Myocyte (in vitro differentiated cells): ENCODE measurements around the gene ACVR1. TPM values are rescaled to one million over a fixed set of nuclear protein-coding genes. Genes with fewer than 3 reads are reported as not detected.
A peak's percentile ranks its signal among the peaks of the same experiment; 100 is the strongest.
"Not testable (repeated sequence)": the region's sequence is repeated elsewhere in the genome, so short reads cannot be mapped to it uniquely, and the experiment has no call there.

Experiments
- DNase-seq: peaks from one replicate; pipeline ENCODE4 v3.0.0-alpha.2; 2012; ENCODE audit warnings: low read depth
- total RNA-seq: library from RNA; depleted of rRNA; stranded (reverse); fragments of >200 nt; gene quantifications from 2 replicates; pipeline ENCODE4 v1.2.3, GENCODE V29; 2014

Gene ACVR1
- total RNA-seq, 1 donor from 2014 or later = 48.8 TPM

GRCh38 chr2:157725846-157726245 lies 150.3 kb downstream of the ACVR1 start:
- peak; percentile 91 for DNase-seq

GRCh38 chr2:157722580-157723234 lies 153.4 kb downstream of the ACVR1 start:
- no peak for DNase-seq

DNA sequence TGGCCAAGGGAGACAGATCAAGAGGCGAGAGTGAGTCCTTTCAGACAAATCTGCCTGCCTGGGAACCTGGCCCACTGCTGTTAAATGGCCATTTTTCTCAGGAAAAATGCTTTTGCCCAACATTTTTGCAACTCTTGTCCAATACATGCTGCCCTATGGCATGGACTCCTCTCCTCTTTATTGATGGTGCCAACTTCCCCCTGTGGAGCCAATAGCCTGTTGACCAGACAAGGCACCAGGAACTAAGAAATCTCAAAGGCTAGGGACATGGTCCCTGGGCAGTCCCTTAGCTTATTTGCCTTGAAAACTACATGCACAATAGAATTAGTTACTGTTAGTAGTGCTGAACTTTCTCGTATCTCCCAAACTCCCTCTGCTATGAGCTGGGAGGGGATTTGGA lies 155.6 kb downstream of the ACVR1 start:
- no peak for DNase-seq

DNA sequence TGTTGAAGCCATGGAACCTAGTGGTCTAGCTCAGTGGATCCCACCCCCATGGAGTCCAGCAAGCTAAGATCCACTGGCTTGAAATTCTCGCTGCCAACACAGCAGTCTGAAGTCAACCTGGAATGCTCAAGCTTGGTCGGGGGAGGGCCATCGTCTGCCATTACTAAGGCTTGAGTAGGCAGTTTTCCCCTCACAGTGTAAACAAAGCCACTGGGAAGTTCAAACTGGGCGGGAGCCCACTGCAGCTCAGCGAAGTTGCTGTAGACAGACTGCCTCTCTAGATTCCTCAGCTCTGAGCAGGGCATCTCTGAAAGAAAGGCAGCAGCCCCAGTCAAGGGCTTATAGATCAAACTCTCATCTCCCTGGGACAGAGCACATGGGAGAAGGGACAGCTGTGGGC lies 171.5 kb downstream of the ACVR1 start:
- DNase-seq = not testable (repeated sequence)

- not testable (repeated sequence) for DNase-seq
These were observed 172.0 kb downstream of the ACVR1 start for GRCh38 chr2:157704148-157704547.

DNA sequence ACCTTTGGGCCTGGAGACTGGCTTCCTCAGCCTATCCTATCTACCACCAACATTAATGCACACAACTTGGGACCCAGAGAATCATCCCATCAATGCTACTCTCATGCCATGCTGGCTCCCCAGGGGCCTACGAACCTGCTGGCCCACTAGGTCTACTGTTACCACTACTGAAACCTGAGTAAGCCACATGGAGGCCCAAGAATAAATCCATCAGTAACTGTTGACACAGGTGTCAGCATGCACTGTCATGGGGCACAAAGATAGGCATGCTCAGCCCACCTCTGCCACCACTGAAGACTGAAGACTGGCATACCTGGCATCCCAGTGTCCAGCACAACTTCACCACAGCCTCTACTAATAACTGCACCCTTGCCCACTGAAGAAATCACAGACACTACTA lies 176.3 kb downstream of the ACVR1 start:
- DNase-seq = peak; percentile 87

- DNase-seq = peak; percentile 38
These were observed 177.1 kb downstream of the ACVR1 start for GRCh38 chr2:157699009-157699408.

DNA sequence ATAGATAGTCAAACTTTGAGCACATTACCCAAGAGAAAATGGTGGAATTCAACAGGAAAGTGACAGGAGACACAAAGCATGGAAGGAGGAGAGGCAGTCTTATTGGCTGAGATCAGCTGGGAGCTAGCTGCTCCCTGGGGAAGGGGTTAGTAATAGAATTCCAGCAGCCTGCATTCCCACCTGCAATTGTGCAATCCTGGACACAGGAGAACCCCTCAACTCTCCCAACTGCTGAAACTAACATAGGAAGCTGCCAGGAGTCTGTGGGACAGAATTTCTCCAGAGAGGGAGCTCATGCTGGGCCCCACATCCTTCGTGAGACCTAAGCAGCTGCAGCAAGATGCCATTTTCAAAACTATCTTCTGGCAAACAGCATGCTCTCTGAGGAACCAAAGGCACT lies 177.7 kb downstream of the ACVR1 start:
- peak; percentile 70 for DNase-seq

GRCh38 chr2:157696036-157696435 lies 180.1 kb downstream of the ACVR1 start:
- DNase-seq = peak; percentile 40

GRCh38 chr2:157692768-157693167 lies 183.4 kb downstream of the ACVR1 start:
- DNase-seq = peak; percentile 99

DNA sequence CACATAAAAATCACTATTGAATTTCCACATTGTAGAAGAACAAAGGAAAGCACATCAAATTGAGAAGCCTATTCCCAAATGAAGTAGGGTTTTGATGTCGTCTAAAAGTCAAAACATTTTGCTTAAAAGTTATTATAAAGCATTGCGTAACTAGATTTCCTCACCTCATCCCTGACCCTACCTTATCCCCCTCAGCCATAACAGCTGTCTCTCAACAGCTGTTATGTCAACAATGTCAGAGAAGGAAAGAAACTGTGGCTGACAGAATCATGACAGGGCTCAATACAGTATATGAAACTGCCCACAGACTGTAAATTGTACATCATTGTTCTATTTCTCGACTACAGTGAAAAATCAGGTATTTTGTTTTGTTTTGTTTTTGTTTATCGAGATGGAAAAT lies 184.4 kb downstream of the ACVR1 start:
- DNase-seq = peak; percentile 84

DNA sequence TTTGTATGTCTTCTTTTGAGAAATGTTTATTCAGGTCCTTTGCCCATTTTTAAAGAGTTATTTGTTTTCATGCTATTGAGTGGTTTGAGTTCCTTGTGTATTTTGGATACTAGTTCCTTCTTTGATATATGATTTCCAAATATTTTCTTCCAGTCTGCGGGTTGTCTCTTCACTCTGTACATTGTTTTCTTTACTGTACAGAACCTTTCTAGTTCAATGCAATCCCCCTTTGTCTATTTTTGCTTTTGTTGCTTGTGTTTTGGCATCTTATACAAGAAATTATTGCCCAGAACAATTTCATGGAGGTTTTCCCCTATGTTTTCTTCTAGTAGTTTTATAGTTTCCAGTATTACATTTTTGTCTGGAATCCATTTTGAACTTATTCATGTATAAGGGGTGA lies 185.0 kb downstream of the ACVR1 start:
- DNase-seq = no peak

Other genes starting within 250 kb of the ACVR1 start
- gene ACVR1C, start 247.5 kb downstream of the ACVR1 start, total RNA-seq = 4.0 and 7.8 TPM in 2 replicates
- gene UPP2, start 225.5 kb upstream of the ACVR1 start, total RNA-seq = not detected in 2 replicates